Endodermal cell (in vitro differentiated cells): ENCODE results near the gene SLC22A24. TPM values are rescaled to one million over a fixed set of nuclear protein-coding genes. Genes with fewer than 3 reads are reported as not detected.

Experiments
- DNase-seq: peaks from one replicate; pipeline ENCODE4 v3.0.0-alpha.2; 2017
- H3K27ac ChIP-seq: 2 replicates; pipeline ENCODE4 v1.5.1; 2013; ENCODE audit warnings: mild to moderate bottlenecking, low read depth, low read length, moderate library complexity
- H3K27me3 ChIP-seq: 2 replicates; pipeline ENCODE4 v1.6.1; 2013; ENCODE audit warnings: mild to moderate bottlenecking, low read length, moderate library complexity; ENCODE audit not compliant: insufficient read depth, control insufficient read depth, poor library complexity, severe bottlenecking
- H3K36me3 ChIP-seq: 2 replicates; pipeline ENCODE4 v1.7.0; 2013; ENCODE audit warnings: mild to moderate bottlenecking, low read length, moderate library complexity; ENCODE audit not compliant: control insufficient read depth, insufficient read depth
- H3K4me1 ChIP-seq: one replicate; pipeline ENCODE4 v1.7.0; 2013; ENCODE audit warnings: low read length; ENCODE audit not compliant: control insufficient read depth, insufficient read depth
- H3K4me3 ChIP-seq: 2 replicates; pipeline ENCODE4 v1.5.1; 2013; ENCODE audit warnings: mild to moderate bottlenecking, low read length, moderate library complexity
- H3K9ac ChIP-seq: 2 replicates; pipeline ENCODE4 v1.6.1; 2013; ENCODE audit warnings: mild to moderate bottlenecking, low read length, moderate library complexity; ENCODE audit not compliant: poor library complexity, severe bottlenecking; ENCODE audit errors: extremely low read depth
- H3K9me3 ChIP-seq: 2 replicates; pipeline ENCODE4 v1.6.1; 2013; ENCODE audit warnings: mild to moderate bottlenecking, low read length, moderate library complexity; ENCODE audit not compliant: control insufficient read depth
- H3K27ac Mint-ChIP-seq: 2 replicates; pipeline ENCODE4 v1.8.0; 2020; ENCODE audit warnings: mixed read lengths
- H3K27me3 Mint-ChIP-seq: 2 replicates; pipeline ENCODE4 v1.8.0; 2021; ENCODE audit warnings: mild to moderate bottlenecking, mixed read lengths; ENCODE audit not compliant: insufficient read depth
- H3K36me3 Mint-ChIP-seq: 2 replicates; pipeline ENCODE4 v1.8.0; 2020; ENCODE audit warnings: low read depth, mixed read lengths
- H3K4me1 Mint-ChIP-seq: 2 replicates; pipeline ENCODE4 v1.8.0; 2020; ENCODE audit warnings: mixed read lengths
- H3K4me3 Mint-ChIP-seq: 2 replicates; pipeline ENCODE4 v1.8.0; 2020; ENCODE audit warnings: mild to moderate bottlenecking, moderate library complexity, mixed read lengths
- H3K9me3 Mint-ChIP-seq: 2 replicates; pipeline ENCODE4 v1.8.0; 2020; ENCODE audit warnings: mild to moderate bottlenecking, mixed read lengths
- WGBS, 2 experiments: methylation state at CpG; one replicate each; pipeline versions ENCODE4 v1.1.5 to v1.1.7; 2013; ENCODE audit warnings: missing lambda C conversion rate in 2 of 2, mixed read lengths in 1 of 2; ENCODE audit not compliant: insufficient coverage in 1 of 2, insufficient read length in 1 of 2; 5-methylcytosine and 5-hydroxymethylcytosine counted together
- long read RNA-seq, 4 experiments: library from polyadenylated mRNA in 2 of 4; library from RNA in 1 of 4; library from capped mRNA in 1 of 4; stranded (forward) in 3 of 4; unstranded in 1 of 4; transcript quantifications; one replicate each; pipeline ENCODE4 v2.0.0, GENCODE V29; 2020 to 2021; ENCODE audit warnings: inconsistent platforms in 1 of 4
- polyA plus RNA-seq, 2 experiments: library from polyadenylated mRNA; stranded (reverse); fragments of 50-300 nt; gene quantifications; one replicate each; pipeline ENCODE4 v1.2.3, GENCODE V29; 2013
- total RNA-seq, 2 donors: library from RNA; stranded (reverse); fragmentation: NEBNext Ultra II Directional in 1 of 2; extraction: Animal tissue kit (Norgen Biotek cat#: 25700) in 1 of 2; gene quantifications; 2 replicates in 1 of 2; 3 replicates in 1 of 2; pipeline ENCODE4 v1.2.1, GENCODE V29; 2021
- TF ChIP-seq, protein P1 (sequence below): fragments of 200-600 bp; sonication (generic); conservative IDR thresholded peaks from 2 replicates; pipeline ENCODE4 v1.5.0; 2021; ENCODE audit warnings: antibody characterized with exemption, mild to moderate bottlenecking

Gene SLC22A24, protein sequence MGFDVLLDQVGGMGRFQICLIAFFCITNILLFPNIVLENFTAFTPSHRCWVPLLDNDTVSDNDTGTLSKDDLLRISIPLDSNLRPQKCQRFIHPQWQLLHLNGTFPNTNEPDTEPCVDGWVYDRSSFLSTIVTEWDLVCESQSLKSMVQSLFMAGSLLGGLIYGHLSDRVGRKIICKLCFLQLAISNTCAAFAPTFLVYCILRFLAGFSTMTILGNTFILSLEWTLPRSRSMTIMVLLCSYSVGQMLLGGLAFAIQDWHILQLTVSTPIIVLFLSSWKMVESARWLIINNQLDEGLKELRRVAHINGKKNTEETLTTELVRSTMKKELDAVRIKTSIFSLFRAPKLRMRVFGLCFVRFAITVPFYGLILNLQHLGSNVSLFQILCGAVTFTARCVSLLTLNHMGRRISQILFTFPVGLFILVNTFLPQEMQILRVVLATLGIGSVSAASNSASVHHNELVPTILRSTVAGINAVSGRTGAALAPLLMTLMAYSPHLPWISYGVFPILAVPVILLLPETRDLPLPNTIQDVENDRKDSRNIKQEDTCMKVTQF
- total RNA-seq: not detected
- not detected for polyA plus RNA-seq (2013, experiment 1 of 2)
- polyA plus RNA-seq (2013, experiment 2 of 2): not detected
- long read RNA-seq, experiment 1: 0 reads
- long read RNA-seq, experiment 2: 0 reads
- long read RNA-seq, experiment 3: 0 reads
- long read RNA-seq, experiment 4: 0 reads

DNA sequence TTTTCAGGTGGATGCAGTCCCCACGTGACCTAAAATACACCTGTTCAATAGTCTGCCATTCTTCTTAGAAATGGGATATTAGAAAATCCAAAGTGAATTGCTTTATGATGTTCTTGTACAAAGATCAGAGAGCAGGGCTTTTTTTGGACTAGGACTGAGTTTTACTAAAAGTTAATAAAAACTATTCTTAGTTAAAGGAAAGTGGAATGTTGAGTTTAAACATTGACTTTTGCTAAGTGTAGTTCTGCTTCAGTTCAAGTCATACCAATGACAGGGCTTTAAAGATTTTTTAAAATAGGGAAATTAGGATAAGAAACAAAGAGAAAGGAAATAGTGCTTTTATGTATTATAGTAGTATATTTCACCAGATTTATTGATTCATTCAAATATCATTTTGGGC is at the start of gene SLC22A24:
Gene SLC22A24, minus strand, starts transcription at position 101 of the 400 bp plus-strand sequence. CDS start 442 bp downstream, outside the sequence.
- no peaks in the 10 kb centered on the region for H3K36me3 Mint-ChIP-seq
- Histone ChIP-seq H3K9ac (no peak within 1 kb of the TSS), H3K4me3 (no peak within 1 kb of the TSS), H3K9me3 (no peaks in the 10 kb centered on the region), H3K36me3 (no peaks in the 10 kb centered on the region), H3K4me1 (no peaks in the 10 kb centered on the region), H3K27me3 (no peaks in the 10 kb centered on the region), H3K27ac (no peak within 1 kb of the TSS)
- TF ChIP-seq, protein P1, sequence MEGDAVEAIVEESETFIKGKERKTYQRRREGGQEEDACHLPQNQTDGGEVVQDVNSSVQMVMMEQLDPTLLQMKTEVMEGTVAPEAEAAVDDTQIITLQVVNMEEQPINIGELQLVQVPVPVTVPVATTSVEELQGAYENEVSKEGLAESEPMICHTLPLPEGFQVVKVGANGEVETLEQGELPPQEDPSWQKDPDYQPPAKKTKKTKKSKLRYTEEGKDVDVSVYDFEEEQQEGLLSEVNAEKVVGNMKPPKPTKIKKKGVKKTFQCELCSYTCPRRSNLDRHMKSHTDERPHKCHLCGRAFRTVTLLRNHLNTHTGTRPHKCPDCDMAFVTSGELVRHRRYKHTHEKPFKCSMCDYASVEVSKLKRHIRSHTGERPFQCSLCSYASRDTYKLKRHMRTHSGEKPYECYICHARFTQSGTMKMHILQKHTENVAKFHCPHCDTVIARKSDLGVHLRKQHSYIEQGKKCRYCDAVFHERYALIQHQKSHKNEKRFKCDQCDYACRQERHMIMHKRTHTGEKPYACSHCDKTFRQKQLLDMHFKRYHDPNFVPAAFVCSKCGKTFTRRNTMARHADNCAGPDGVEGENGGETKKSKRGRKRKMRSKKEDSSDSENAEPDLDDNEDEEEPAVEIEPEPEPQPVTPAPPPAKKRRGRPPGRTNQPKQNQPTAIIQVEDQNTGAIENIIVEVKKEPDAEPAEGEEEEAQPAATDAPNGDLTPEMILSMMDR: no peak
- H3K27ac Mint-ChIP-seq: no peak within 1 kb of the TSS
- peaks cover 4% of the 10 kb centered on the region for H3K27me3 Mint-ChIP-seq
- H3K4me1 Mint-ChIP-seq: peaks cover 4% of the 10 kb centered on the region
- no peak for DNase-seq
- 94 to 100% methylated on average over 1 of the region's 1 CpG for WGBS, 2 experiments
- H3K4me3 Mint-ChIP-seq: no peak within 1 kb of the TSS
- no peaks in the 10 kb centered on the region for H3K9me3 Mint-ChIP-seq

DNA sequence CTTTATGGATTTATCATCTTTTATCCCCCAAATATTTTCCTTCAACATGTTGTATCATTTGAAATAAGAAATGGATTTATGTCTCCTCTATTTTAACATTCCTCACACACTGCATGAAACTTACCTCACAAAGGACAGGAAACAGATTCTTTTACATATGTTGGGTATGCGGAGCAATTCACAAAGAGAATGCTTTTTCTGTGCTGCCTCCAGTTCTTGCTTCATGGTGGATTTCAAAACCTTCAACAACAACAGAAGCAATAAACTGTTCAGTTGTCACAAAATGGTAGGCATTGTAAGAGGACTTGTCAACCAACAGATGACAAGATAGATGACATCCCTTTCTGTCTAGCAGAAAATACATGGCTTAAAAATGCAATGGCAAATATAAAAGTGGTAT is 36.5 kb upstream of the SLC22A24 start:
- no peak overlapping the region for H3K27ac Mint-ChIP-seq
- H3K9me3 Mint-ChIP-seq: no peaks in the 10 kb centered on the region

DNA sequence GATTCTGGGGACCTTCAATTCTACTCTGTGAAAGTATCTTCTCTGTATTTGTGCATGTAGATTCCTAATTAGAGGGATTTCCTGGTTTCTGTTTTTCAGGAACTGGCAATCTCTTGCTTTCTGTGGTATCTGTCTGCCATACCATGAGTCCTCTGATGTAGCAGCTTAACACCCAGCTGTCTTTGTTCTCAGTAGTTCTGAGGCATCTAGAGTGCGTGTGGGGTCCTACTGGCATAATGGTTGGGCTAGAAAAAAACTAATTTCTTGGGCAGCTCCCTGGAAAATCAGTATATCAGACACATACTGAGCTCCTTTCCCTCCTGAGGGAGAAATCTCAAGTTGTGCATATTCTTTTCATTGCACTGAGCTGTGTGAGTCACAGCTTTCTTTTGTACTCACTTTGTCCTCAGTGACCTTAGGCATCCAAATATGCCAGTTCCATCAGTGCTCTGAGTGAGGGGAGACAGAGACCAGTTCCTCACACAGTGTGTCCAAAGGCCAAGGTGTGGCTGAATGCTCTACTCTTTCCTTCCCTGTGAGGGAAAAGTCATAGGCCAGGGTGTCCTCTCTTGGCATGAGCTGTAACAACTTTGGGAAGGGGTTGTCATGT is 35.5 kb upstream of the SLC22A24 start:
- Histone ChIP-seq H3K9ac (no peak overlapping the region), H3K27ac (no peak overlapping the region), H3K36me3 (no peaks in the 10 kb centered on the region), H3K4me1 (no peaks in the 10 kb centered on the region), H3K9me3 (peaks cover 7% of the 10 kb centered on the region), H3K27me3 (no peaks in the 10 kb centered on the region), H3K4me3 (no peak overlapping the region)
- DNase-seq: no peak
- Mint-ChIP-seq H3K4me3 (no peak overlapping the region), H3K4me1 (peaks cover 8% of the 10 kb centered on the region), H3K27me3 (no peaks in the 10 kb centered on the region), H3K36me3 (no peaks in the 10 kb centered on the region), H3K27ac (peak overlapping the region; percentile 13), H3K9me3 (no peaks in the 10 kb centered on the region)
- TF ChIP-seq, protein P1: no peak
- 40 to 63% methylated on average over 1 of the region's 1 CpG for WGBS, 2 experiments

More for the DNA sequence above, 36.5 kb upstream of the SLC22A24 start:
- TF ChIP-seq, protein P1: no peak
- Histone ChIP-seq H3K9ac (no peak overlapping the region), H3K4me3 (no peak overlapping the region), H3K36me3 (no peaks in the 10 kb centered on the region), H3K27ac (no peak overlapping the region), H3K4me1 (no peaks in the 10 kb centered on the region), H3K27me3 (no peaks in the 10 kb centered on the region), H3K9me3 (peaks cover 7% of the 10 kb centered on the region)
- no peak for DNase-seq
- 88 to 100% methylated on average over 1 of the region's 1 CpG for WGBS, 2 experiments
- H3K36me3 Mint-ChIP-seq: no peaks in the 10 kb centered on the region
- H3K4me3 Mint-ChIP-seq: no peak overlapping the region
- H3K27me3 Mint-ChIP-seq: no peaks in the 10 kb centered on the region
- H3K4me1 Mint-ChIP-seq: peaks cover 8% of the 10 kb centered on the region
